NCI-H1092 treated with DMSO at 0.1 percent for 48 hours (cell line): Measurements from ENCODE around the gene SYNPO.

ENCODE experiments used
- DNase-seq: peaks from one replicate; lab custom pipeline; 2025; lab: John Stamatoyannopoulos, UW

SYNPO gene

GRCh38 chr5:150700246-150700593 lies 59.8 kb downstream of the SYNPO start:
- no peak for DNase-seq

DNA sequence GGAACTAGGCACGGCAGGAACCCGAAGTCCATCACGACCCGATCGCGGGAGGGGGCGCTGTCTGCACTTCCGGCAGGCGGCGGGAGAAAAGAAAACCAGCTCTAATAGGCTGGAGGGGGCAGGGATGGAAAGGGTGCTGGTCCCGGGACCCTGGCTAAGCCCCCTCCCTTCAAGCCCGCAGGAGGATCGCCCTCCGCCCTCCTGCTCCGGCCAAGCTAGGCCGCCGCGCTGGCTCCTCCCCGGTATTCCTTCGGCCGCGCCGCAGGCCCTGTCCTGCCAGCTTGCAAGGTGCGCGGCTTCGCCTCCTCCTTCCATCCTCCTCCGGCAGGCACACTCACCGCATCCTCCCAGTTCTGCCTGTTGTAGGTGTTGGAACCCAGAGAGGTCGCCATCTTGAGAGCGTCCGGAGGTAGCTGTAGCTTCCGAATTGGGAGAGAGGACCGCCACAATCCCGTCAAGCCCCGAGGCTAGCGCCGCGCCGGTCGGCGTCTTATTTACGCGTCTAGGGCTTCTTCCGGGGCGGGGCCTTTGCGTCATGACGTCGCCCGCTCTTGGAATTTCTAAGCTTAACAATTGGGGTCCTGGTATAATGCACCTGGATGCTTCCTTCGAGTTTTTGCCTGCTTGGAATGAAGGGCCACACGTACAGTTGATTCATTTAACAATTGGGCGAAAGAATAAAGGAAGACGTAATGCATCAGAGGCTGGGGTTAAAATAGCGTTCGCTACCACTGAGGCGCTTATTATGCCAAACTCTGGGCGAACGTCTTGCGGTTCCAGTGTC lies 60.3 kb downstream of the SYNPO start, which contains the start of gene RBM22:
TSS of gene RBM22 (minus strand) at position 469 of the 784 bp plus-strand sequence. CDS start at position 392, 77 bp downstream.
- DNase-seq: peak; percentile 83

GRCh38 chr5:150703762-150704161 lies 63.3 kb downstream of the SYNPO start:
- DNase-seq: no peak

DNA sequence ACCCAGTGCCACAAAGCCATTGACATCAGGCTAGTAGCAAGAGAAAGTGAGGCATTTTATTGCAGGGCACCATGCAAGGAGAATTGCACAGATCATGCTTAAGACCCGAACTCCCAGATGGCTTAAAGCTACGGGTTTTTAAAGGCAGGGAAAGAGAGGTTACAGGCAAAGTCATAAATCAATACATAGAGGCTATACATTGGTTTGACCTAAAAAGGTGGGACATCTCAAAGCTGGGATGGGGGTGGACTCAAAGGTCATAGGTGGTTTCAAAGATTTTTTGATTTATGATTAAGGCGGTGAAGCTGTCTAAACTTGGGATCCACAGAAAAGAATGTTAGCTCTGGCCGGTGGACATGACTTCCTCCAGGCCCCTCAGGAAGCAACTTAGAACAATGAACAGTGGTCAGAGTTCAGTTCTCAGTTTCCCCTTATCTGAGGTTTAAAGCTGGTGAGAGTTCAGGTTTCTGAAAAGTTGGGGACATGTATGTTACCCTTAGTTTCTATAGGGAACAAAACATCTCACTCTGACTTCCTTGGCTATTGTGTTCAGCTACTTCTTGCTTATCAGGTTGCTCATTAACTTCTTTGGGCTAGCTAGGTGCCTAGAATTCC lies 66.4 kb downstream of the SYNPO start:
- no peak for DNase-seq
